SK-N-SH (cell line): ENCODE measurements around the gene SPG11.

ENCODE experiments used
- CTCF ChIP-seq: fragments of 200-600 bp; sonication (generic); IDR thresholded peaks from 2 replicates; pipeline ENCODE4 v1.6.1; 2017; ENCODE audit warnings: antibody characterized with exemption, mild to moderate bottlenecking, moderate library complexity
- FOXM1 ChIP-seq: IDR thresholded peaks from 2 replicates; pipeline ENCODE4 v1.4.0; 2012; ENCODE audit warnings: low read depth, mild to moderate bottlenecking

GRCh38 chr15:44667039-44667360, 3.5 kb upstream of the SPG11 start:
- TF ChIP-seq CTCF = no peak
- TF ChIP-seq FOXM1 = no peak
